GDM1 (cell line): ENCODE measurements around the gene LEO1.
"Not testable (repeated sequence)": the region's sequence is repeated elsewhere in the genome, so short reads cannot be mapped to it uniquely, and the experiment has no call there.

Experiments
- DNase-seq: peaks from one replicate; lab custom pipeline; 2025; lab: John Stamatoyannopoulos, UW

The LEO1 gene

DNA sequence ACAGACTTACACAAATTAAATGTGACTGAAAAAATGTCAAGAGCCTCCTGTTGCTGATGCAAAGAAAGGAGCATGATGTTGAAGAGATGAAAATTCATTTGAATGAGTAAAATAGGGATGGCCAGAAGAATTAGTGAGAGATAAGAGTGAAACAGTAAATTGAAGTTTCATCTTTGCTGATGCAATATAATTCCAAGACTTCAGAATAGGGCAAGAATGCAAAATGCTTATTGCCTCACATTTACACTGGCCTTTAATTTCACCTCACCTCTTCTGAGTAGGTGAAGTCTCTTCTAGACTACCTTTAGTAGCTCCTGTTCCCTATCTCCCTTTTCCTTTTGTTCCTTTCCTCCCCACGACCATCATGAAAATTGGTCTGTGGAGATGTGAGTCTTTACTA is 32.1 kb upstream of the LEO1 start:
- no peak for DNase-seq

DNA sequence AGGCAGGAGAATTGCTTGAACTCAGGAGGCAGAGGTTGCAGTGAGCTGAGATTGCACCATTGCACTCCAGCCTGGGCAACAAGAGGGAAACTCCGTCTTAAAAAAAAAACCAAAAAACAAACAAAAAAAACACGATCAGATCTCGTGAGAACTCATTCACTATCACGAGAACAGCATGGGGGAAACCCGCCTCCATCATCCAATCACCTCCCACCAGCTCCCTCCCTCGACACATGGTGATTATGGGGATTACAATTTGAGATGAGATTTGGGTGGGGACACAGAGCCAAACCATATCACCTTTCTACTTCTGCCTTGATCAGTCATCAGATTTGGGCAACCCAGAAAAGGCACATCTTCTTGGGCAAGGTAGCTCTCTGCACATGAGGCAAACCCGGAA is 31.5 kb upstream of the LEO1 start:
- DNase-seq: not testable (repeated sequence)

DNA sequence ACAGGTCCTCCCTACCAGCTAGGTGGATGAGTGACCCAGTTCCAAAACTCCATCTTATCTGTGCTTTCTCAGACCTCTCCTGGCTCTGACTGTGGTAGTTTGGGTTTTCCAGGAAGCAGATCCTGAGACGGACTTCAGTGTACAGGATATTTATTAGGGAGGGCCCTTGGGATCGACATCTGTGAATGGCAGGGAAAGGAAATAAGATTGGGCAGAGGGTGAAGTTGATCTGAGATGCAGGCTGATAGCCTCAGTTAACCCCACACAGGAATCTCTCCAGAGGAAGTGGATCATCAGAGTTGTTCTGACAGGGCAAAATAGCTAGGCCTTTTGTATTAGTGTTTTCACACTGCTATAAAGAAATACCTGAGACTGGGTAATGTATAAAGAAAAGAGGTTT is 30.8 kb upstream of the LEO1 start:
- DNase-seq: no peak

DNA sequence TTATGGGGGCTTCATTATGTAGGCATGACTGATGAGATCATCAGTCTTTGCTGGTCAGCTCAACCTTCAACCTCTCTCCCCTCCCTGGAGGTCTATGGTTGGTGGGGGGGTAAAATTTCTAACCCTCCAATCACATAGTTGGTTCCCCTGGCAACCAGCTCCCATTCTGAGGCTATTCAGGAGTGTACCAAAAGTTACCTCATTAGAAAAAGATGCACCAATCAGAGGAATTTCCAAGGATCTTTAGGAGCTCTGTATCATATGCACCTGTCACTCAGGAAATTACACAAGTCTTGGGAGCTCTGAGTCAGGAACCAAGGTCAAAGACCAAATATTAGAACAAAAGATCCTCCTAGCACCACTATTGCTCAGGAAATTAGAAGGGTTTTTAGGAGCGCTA is 21.4 kb upstream of the LEO1 start:
- no peak for DNase-seq

DNA sequence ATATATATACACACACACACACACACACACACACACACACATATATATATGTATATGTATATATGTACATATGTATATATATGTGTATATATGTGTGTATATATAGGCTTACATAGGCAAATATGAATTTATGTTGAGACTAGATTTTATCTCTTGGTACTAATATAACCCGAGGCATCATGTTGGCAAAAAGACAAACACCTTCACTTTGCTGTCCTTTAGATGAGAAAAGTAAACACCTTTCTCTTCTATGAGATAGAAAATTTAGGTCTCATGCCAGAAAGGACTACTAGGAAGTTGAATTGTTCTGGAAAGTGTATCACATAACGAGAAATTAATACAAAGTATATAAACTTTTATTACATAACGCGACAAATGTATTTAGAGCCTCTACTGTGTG is 19.6 kb upstream of the LEO1 start:
- no peak for DNase-seq

DNA sequence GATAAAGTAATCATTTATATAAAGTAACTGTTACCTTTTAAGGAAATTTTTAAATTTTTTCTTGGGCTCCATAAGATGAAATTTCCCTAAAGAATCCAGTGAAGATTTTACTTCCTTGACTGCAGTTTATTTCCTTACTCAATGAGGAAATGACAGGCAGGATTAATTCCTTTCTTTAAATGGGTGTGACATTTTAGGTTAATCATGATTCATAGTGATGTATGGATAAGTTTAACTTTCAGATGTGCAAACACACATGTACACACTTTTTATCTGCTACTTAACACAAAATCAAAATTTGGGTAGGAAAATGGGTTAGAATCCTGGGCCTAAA is 11.2 kb upstream of the LEO1 start:
- DNase-seq: no peak

DNA sequence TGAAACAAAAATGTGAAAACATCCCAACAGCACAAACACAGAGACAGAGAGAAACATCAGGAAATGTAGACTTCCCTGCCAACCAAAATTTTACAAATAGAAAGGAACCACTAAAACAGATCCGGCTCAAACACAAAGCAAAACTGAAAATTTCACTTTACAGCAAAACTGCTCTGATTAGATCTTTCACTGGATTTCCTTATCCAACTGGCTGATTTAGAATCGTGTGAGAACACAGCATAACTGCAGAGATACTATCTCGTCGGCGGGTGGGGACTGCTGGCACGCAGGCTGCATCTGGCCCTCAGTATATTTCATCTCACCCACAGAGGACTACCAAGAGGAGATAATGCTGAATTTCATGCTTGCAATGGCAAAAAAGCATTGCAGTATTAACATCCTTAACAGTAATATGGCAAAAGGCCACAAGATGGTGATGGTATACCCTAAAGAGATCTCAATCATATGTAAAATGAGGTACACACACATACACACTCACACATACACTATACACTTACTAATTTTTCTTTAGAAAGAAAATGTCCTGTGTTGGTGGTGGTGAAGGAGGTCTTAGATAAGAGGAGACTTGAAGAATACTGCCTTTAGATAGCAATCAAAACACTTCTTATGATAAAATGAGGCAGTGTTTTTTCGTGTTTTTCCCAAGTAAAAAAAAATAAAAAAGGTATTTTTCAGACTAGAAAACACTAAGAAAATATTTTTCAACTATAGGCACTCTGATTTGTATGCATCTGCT is 10.6 kb upstream of the LEO1 start:
- peak; percentile 70 for DNase-seq

DNA sequence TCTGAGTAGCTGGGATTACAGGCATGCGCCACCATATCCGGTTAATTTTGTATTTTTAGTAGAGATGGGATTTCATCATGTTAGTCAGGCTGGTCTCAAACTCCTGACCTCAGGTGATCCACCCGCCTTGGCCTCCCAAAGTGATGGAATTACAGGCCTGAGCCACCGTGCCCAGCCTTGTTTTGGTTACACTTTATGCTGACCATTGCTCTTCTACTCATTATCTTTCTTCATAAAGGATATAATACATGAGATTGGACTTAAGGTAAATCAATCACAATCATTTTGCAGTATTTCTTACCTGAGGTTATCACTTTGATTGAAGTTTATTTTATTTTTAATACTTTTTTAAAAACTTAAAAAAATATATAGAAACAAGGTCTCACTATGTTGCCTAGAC is 2.2 kb upstream of the LEO1 start:
- DNase-seq: no peak

DNA sequence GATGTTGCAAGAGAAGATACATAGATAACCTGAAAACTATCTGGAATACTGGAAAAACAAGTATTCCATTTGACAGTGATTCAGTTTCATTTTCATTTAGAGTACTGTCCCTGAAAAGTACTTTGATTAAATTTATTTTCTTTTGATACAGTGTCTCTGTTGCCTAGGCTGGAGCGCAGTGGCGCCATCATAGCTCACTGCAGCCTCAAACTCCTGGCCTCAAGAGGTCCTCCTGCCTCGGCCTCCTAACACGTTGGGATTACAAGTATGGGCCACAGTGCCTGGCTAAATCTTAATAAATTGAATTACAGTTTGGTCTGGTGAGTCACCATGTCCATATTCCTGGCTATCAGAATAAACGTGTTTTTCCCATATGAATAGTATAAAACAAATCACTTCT is 1.6 kb upstream of the LEO1 start:
- DNase-seq: no peak

DNA sequence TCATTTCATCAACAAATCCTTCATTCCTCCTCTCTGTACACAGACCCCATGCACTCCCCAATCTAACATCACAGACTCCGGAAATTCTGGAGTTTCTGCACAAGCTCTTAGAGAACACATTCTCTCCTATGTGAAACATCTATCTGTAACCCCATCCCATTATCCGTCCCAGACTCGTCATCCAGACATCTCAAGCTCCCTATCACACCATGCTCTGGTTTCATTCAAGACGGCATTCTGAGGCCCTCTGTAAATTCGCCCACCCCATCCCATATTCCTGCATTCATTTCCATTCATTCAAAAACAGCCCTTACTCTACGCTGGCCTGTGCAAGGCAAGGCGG is 575 bp downstream of the LEO1 start:
- DNase-seq: no peak

DNA sequence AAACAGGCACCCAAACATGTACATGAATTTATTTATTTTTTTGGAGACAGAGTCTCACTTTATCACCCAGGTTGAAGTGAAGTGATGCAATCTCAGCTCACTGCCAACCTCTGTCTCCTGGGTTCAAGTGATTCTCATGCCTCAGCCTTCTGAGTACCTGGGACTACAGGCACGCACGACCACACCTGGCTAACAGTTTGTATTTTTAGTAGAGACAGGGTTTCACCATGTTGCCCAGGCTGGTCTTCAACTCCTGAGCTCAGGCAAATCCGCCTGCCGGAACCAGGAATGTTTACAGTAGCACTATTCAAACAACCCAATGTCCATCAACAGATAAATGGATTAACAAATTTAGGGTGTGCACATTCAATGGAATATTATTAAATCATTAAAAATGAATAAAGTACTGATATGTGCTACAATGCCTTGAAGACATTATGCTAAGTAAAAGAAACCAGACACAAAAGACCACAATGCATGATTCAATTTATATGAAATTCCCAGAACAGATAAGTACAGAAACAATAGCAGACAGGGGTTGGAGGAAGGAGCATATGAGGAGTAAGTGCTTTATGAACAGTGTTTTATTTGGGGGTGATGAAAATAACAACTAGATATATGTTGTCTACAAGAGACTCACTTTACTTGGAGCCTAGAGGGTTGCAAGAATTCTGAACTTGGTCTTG is 1.3 kb downstream of the LEO1 start:
- DNase-seq: no peak

DNA sequence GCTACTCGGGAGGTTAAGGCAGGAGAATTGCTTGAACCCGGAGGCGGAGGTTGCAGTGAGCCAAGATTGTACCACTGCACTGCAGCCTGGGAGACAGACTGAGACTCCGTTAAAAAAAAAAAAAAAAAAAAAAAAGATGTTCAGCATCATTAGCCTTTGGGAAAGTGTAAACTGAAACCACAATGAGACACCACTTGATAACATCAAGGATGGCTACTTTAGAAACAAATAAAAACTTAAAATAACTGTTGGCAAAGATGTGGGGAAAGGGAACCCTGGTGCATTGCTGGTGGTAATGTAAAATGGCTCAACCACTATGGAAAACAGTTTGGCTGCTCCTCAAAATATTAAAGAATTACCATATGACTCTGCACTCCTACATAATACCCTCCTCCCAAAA is 1.9 kb downstream of the LEO1 start:
- DNase-seq: no peak

DNA sequence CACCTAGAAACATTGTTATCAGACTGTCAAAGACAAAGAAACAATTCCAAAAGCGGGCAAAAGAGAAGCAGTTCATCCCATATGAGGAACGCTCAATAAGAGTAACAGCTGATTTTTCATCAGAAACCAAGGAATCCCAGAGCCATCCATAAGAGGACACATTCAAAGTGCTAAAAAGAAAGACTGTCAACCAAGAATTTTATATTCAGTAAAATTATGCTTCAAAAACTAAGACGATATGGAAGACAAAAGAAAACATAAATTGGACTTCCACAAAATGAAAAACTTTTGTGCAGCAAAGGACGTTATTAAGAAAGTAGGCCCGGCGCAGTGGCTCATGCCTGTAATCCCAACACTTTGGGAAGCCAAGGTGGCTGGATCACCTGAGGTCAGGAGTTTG is 4.0 kb downstream of the LEO1 start:
- no peak for DNase-seq

DNA sequence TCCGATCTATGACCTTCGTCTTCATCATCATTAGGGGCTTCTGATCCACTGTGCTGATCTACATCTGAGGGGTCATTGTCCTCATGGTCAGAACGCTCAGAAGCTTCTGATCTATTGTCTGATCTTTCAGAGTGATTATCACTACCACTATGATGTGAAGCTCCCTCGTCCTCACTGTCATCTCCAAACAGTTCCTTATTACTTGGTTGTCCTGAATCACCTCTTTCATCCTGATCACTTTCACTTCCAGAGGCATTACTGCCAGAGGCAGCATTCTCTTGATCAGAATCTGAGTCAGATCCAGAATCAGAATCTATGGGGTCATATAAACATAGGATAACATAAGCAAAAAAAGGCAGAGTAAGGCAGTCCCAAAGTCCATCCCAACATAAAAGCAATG is 5.4 kb downstream of the LEO1 start:
- DNase-seq: no peak

DNA sequence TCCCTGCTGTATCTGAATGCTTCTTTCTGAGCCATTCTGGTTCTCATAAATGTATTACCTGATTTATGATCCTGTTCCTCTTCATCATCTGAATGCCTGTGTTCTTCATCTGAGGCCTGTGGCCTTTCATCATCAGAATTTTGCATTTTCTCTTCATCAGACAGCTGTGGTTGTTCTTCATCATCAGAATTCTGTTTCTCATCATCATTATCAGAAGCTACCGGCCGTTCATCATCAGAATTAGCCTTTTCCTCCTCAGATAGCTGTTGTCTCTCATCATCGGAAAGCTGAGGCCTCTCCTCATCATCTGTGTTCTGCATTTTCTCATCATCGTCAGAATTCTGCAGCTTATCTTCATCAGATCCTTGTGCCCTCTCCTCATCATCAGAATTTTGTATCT is 5.9 kb downstream of the LEO1 start:
- DNase-seq: no peak

DNA sequence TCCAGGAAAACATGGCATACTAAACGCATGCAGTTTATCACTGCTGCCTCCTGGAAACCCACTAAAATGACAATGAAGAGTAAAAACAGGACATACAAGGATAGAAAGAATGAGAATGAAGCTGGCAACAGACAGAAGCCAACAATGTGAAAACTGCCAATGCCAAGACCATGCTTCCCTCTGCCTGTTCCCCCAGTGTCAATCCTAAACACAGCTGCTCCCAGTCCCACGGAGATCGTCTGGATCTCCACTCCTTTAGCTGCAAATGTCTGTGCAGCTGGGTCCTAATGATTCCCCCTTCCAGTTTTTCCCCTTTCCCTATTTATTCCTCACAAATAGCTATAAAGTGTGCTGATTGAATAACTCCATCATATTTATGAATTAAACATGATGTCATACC is 16.1 kb downstream of the LEO1 start:
- no peak for DNase-seq

DNA sequence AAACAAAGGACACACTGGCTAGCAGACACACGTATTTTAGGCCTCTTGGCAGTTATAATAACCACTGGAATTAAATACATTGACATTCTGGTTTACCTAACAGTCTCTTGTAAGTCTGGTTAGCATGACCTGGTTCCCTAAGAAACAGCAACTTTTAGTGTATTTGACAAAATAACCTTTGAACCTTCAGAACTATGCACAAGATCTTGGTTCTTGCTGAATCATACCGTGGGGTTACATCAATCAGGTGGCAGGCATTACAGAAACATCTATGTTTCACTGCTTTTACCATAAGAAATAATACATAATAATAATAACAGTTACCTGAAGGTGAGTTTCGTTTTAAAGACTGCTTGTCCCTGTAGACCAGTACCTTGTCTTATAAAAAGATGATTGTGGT is 18.8 kb downstream of the LEO1 start:
- no peak for DNase-seq

DNA sequence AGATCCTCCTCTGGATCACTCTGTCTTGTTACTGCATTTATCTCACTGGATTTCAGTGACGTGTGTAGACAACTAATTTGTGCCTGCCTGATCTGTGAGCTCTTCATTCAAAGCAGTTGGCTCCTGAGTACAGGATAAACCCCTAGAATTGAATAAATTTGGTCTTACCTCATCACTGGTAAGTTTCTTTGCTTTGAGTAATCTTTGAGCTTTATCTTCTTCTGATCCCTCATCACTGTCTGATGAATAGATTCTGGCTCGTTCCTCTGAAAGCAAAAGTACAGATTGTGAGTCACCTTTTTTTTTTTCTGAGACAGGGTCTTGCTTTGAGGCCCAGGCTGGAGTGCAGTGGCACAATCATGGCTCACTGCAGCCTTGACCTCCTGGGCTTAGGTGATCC is 24.5 kb downstream of the LEO1 start:
- no peak for DNase-seq

DNA sequence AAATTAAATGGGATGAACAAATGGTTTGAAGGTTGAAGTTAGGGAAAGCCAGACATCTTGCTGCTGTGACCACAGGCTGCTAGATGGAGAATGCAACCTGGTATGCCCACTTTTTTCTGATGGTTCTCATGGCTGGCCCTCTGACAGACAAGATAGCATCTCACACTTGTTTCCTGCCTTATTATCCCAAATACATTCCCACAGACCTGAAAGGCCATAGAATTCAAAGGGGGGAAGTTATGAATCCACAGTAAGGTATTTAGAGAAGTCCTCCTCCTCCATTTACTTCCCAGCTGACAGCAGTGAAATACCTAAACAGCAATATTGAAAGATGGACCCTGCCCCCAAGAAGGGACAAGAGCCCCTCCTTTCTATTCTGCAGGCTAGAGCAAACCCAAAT is 32.4 kb downstream of the LEO1 start:
- DNase-seq: no peak

DNA sequence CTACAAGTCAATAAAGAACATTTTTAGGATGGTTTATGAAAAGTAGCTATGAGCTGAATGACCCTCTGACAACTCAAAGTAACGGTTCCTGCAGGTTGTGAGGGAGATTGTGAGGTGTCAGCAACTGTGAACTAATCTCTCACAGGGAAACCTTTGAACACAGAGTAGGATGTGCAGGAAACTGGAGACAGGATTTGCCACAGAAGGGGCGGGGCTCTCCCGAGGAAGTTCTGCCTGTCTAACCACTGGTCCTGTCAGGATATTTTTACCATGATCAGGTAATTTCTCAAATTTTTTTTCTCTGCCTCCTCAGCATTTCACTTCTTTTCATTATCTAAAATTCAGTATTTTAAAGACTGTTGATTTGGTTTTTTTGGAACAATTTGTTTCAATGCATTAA is 33.3 kb downstream of the LEO1 start:
- no peak for DNase-seq

DNA sequence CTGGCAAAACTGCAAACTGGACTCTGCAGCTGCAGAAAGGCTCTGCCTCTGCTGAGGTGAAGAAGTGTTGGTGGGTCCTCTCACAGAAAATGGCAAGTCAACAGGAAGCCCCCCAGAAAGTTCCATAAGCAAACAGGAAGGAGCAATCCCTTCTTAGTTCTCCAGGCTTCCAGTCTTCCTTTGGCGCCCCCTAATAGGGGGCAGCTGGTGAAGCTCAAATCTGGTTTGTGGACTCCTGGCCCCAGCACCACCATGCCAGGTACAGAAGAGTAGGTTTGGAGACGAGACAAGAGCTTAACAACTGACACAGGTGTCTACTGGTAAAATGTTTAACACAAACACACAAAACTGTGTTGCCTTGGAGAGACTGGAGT is 35.5 kb downstream of the LEO1 start:
- no peak for DNase-seq

DNA sequence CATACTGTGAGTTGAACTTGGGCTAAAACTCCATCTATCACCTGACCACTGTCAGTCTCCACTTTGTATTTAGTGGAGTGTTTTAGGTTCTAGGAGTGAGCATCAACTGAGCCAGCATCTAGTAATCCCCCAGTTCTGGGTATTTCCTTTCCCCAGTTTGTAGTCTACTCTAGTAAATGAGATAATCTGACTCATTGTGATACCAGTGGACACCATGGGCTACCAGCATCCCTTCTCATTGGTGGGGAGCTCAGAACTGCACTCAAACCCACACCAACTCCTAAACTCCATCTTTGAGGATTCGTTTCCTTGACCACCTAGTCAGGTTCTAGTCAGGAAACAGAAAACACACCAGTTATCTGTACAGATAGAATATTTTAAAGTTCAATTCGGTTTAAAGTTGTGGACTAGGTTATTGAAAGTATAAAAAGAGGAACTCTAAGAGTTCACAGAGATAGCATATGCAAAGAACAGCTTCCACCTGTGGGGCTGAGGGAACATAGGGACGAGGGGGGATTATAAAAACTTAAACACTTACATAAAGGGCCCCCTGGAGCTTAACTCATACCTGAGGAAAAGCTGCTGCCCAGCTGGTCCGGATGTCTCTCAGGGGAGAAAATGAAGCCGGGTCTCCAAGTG is 36.0 kb downstream of the LEO1 start:
- no peak for DNase-seq

DNA sequence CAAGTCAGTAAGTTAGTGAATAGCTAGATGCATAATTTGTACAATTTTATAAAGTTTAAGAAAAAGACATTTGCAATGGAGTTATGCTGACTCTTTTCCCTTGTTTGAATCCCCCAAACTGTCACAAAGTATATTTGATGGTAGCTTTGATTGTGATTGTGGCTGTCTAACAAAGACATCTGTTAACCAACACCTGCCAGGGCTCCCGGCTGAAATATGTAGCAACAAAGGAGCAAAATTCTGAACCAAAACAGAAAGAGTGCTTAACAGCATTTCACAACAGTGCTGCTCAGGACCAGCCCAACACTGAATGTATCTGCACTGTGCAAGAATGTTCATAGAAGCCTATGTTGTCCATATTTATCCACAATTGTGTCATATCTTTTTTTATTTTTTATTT is 39.4 kb downstream of the LEO1 start:
- DNase-seq: no peak

DNA sequence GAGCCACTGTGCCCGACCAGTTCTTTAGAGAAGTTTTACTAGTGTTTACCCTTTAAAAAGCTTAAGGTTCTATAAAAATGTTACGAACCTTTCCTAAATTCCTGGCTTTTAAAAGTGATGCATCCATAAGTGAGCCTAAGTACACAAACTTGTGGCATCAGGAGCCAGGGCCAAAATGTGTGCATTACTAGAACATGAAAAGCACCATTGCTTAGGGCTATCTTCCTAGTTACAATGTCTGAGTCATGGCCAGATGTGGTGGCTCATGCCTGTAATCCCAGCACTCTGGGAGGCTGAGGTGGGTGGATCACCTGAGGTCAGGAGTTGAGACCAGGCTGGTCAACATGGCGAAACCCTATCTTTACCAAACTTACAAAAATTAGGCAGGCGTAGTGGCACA is 39.9 kb downstream of the LEO1 start:
- DNase-seq: no peak
